Coronary artery (tissue), 2 donors: ENCODE data around the gene ULK1.
"Not testable (repeated sequence)": the region's sequence is repeated elsewhere in the genome, so short reads cannot be mapped to it uniquely, and the experiment has no call there.

Source experiments
- DNase-seq: peaks from one replicate; pipeline ENCODE4 v3.0.0-alpha.2; 2017; ENCODE audit warnings: low spot score
- H3K27ac ChIP-seq, 2 donors: fragments of 200-600 bp; sonication (generic); one replicate each; pipeline ENCODE4 v1.5.1; 2016 to 2019
- H3K4me3 ChIP-seq: fragments of 200-600 bp; sonication (generic); 2 replicates; pipeline ENCODE4 v1.5.1; 2016; ENCODE audit warnings: mild to moderate bottlenecking, moderate library complexity
- TF ChIP-seq, protein P1 (sequence below): fragments of 200-600 bp; sonication (generic); IDR thresholded peaks from one replicate; pipeline ENCODE4 v1.5.1; 2019; ENCODE audit warnings: antibody characterized with exemption

The ULK1 gene

GRCh38 chr12:131882804-131883520 is 11.5 kb upstream of the ULK1 start:
- no peak overlapping the region for H3K27ac ChIP-seq
- no peak overlapping the region for H3K4me3 ChIP-seq
- DNase-seq, result no peak
- TF ChIP-seq, protein P1, sequence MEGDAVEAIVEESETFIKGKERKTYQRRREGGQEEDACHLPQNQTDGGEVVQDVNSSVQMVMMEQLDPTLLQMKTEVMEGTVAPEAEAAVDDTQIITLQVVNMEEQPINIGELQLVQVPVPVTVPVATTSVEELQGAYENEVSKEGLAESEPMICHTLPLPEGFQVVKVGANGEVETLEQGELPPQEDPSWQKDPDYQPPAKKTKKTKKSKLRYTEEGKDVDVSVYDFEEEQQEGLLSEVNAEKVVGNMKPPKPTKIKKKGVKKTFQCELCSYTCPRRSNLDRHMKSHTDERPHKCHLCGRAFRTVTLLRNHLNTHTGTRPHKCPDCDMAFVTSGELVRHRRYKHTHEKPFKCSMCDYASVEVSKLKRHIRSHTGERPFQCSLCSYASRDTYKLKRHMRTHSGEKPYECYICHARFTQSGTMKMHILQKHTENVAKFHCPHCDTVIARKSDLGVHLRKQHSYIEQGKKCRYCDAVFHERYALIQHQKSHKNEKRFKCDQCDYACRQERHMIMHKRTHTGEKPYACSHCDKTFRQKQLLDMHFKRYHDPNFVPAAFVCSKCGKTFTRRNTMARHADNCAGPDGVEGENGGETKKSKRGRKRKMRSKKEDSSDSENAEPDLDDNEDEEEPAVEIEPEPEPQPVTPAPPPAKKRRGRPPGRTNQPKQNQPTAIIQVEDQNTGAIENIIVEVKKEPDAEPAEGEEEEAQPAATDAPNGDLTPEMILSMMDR, result no peak

GRCh38 chr12:131883521-131883900 is 10.9 kb upstream of the ULK1 start:
- Histone ChIP-seq H3K27ac (no peak overlapping the region), H3K4me3 (no peak overlapping the region)
- DNase-seq, result no peak
- TF ChIP-seq, protein P1, result no peak

DNA sequence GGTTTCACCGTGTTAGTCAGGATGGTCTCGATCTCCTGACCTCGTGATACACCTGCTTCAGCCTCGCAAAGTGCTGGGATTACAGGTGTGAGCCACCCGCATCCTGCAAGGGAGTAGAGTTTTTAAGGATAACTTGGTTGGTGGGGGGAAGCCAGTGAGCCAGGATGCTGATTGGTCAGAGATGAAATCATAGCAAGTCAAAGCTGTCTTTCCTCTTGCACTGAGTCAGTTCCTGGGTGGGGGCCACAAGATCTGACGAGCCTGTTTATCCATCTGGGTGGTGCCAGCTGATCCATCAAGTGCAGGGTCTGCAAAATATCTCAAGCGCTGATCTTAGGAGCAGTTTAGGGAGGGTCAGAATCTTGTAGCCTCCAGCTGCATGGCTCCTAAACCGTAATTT is 9.3 kb upstream of the ULK1 start:
- not testable (repeated sequence) for H3K27ac ChIP-seq, H3K4me3 ChIP-seq, DNase-seq

- Histone ChIP-seq H3K27ac (no peak overlapping the region), H3K4me3 (no peak overlapping the region)
- TF ChIP-seq, protein P1, result no peak
- DNase-seq, result no peak
Observed at GRCh38 chr12:131885543-131886057, 8.8 kb upstream of the ULK1 start.

- H3K27ac ChIP-seq, DNase-seq, H3K4me3 ChIP-seq: not testable (repeated sequence)
Observed at GRCh38 chr12:131891722-131892121, 2.7 kb upstream of the ULK1 start.

- Histone ChIP-seq H3K4me3 (no peak overlapping the region), H3K27ac (peak overlapping the region; percentile 73 to 97)
- DNase-seq, result no peak
- TF ChIP-seq, protein P1, result no peak
Observed at GRCh38 chr12:131892711-131893604, 1.5 kb upstream of the ULK1 start.

DNA sequence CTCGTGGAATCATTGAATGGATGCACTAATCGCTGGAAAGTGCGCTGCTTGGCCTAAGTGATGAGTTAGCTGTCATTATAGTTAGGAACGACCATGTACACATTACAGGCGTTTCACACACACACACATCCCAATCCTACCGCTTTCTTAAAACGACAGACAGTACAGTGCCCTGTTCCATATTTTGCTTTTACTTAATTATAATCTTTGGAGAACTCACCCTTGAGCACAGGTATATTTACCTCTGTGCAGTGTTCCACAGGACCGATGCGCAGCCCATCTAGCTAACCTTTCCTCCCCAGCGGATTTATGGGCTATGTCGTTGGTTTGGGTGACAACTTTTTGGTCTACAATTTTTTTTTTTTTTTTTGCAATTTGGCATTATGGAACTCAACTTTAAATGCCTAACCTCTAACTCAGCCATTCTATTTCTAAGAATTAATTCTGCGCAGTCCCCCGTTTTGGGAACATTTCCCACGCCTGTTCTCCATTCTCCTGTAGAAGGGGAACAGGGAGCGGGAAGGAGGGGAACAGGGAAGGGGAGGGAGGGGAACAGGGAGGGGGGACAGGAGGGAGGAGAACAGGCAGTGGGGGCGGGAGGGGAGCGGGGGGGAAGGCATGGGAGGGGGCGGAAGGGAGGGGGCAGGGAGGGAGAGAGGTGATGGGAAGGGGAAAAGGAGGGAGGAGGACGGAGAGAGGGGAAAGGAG is 663 bp upstream of the ULK1 start:
- Histone ChIP-seq H3K27ac (peak overlapping the region; percentile 73 to 97), H3K4me3 (peak overlapping the region; percentile 81)
- DNase-seq, result no peak
- TF ChIP-seq, protein P1, result no peak
